ENCODE measurements around the gene STOML2.

STOML2 gene

DNA sequence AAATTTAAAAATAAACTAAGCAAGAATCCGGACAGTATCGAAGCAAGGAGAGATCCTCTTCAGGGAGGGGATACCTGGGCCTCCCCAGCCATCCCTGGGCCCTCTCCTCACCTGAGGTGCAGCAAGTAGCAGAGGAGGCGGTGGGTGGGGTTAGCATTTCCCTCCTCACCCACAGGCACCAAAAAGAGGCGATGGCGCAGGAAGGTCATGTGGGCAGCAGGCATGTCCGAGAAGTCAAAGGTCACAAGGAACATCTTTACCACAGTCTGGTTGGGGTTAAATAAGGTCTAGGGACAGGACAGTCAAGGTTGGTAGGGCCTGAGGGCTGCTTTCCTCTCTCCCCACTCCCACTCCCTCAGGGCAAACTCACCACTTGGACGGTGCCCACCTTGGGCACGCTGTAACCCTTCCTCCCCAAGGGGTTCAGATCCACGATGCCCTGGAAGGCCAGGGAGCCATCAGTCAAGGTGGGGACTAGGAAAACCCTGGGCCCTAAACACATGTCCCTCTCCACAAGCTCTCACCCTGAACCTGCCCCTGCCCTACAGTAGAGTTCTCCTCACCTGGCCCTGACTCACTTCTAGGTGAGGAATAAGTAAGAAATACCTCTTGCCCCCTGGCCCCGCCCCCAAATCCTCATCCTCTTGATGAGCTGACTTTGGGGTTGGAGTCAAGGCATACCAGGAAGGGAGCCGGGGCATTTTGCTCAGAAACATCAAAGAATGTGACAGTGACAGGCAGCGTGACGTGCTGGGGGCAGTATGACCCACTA lies 2.8 kb upstream of the STOML2 start:
- H3K4me1 ChIP-seq (ENCODE audit: low read length): peaks cover 14% of the 10 kb centered on the region
- H3K9me2 ChIP-seq (replicated peaks; ENCODE audit: insufficient read depth, low read length): no peaks in the 10 kb centered on the region
- no peaks in the 10 kb centered on the region for H4K20me1 ChIP-seq (ENCODE audit: insufficient read depth, low read length)
- no peak overlapping the region for H3K9ac ChIP-seq (ENCODE audit: low read length)
- H3K79me2 ChIP-seq (ENCODE audit: low read length): peaks cover 25% of the 10 kb centered on the region
- peaks cover 10% of the 10 kb centered on the region; the same call in 1 of the 2 replicates for H3F3A ChIP-seq (ENCODE audit: insufficient read depth, low read length)
- TF ChIP-seq EZH2phosphoT487 (IDR thresholded peaks at IDR 0.05; ENCODE audit: low read length): no peak
- no peak for TF ChIP-seq EZH2 (optimal IDR thresholded peaks at IDR 0.05; ENCODE audit: low read depth, low read length)
- TF ChIP-seq CTCF (IDR thresholded peaks at IDR 0.05; ENCODE audit: low read length): no peak
- H2AFZ ChIP-seq (ENCODE audit: low read length): no peak overlapping the region
- no peak for DNase-seq
- H3K4me2 ChIP-seq (ENCODE audit: low read depth, low read length): no peak overlapping the region
- H3K4me3 ChIP-seq (ENCODE audit: low read length): no peak overlapping the region
- no peaks in the 10 kb centered on the region for H3K27me3 ChIP-seq (replicated peaks; ENCODE audit: insufficient read depth, low read length)
- 0 out of 2 replicates have a peak, but pooled peaks cover 4% of the 10 kb centered on the region for H3K36me3 ChIP-seq (replicated peaks; ENCODE audit: insufficient read depth, low read length)
- H3K9me3 ChIP-seq (replicated peaks; ENCODE audit: insufficient read depth, low read length): no peaks in the 10 kb centered on the region
- H3K27ac ChIP-seq (ENCODE audit: low read length): no peak overlapping the region

DNA sequence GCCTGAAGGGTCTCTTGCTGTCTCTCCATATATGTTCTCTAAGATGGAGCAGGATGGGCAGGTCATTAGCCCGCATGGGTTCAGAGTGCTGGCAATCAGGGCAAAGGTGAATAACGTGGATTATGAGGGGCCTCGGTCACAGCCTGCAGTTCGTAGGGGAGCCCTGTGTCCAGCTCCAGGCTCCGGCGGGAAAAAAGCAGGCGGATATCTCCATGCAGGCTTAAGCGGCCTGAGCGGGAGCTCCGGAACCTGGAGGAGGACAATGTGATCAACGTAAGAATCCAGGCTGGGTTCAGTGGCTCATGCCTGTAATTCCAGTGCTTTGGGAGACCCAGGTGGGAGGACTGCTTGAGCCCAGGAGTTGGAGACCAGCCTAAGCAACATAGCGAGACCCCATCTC lies 2.2 kb upstream of the STOML2 start:
- Histone ChIP-seq H3K27ac (ENCODE audit: low read length) (no peak overlapping the region), H3F3A (ENCODE audit: insufficient read depth, low read length) (peaks cover 10% of the 10 kb centered on the region; the same call in 1 of the 2 replicates), H3K79me2 (ENCODE audit: low read length) (peaks cover 23% of the 10 kb centered on the region), H3K4me3 (ENCODE audit: low read length) (no peak overlapping the region), H3K27me3 (replicated peaks; ENCODE audit: insufficient read depth, low read length) (no peaks in the 10 kb centered on the region), H4K20me1 (ENCODE audit: insufficient read depth, low read length) (no peaks in the 10 kb centered on the region), H3K36me3 (replicated peaks; ENCODE audit: insufficient read depth, low read length) (0 out of 2 replicates have a peak, but pooled peaks cover 4% of the 10 kb centered on the region), H3K9me2 (replicated peaks; ENCODE audit: insufficient read depth, low read length) (no peaks in the 10 kb centered on the region), H3K9ac (ENCODE audit: low read length) (no peak overlapping the region), H3K4me2 (ENCODE audit: low read depth, low read length) (no peak overlapping the region), H3K4me1 (ENCODE audit: low read length) (peaks cover 11% of the 10 kb centered on the region), H2AFZ (ENCODE audit: low read length) (no peak overlapping the region), H3K9me3 (replicated peaks; ENCODE audit: insufficient read depth, low read length) (no peaks in the 10 kb centered on the region)
- TF ChIP-seq EZH2 (optimal IDR thresholded peaks at IDR 0.05; ENCODE audit: low read depth, low read length) (no peak), CTCF (IDR thresholded peaks at IDR 0.05; ENCODE audit: low read length) (no peak), EZH2phosphoT487 (IDR thresholded peaks at IDR 0.05; ENCODE audit: low read length) (no peak)
- no peak for DNase-seq

DNA sequence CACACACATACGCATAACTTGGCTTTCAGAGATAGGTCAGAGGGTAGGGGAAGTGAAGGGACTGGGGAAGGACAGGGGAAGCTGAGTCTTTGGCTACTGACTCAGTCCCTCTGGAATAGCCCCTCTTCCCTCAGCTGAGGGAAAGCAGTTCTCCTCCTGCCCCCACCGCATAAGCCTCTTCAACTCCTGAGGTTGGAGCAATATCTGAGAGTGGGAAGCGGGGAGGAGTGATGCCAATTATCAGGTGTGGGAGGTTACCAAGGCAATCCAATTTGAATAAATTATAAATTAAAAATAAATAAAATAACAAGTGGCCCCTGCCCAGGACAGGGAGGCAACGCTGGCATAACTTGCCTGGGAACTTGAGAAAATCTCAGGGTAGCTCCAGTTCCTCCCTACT lies 1.7 kb upstream of the STOML2 start:
- no peaks in the 10 kb centered on the region for H3K9me2 ChIP-seq (replicated peaks; ENCODE audit: insufficient read depth, low read length)
- H3K79me2 ChIP-seq (ENCODE audit: low read length): peaks cover 23% of the 10 kb centered on the region
- no peaks in the 10 kb centered on the region for H3K9me3 ChIP-seq (replicated peaks; ENCODE audit: insufficient read depth, low read length)
- H3K36me3 ChIP-seq (replicated peaks; ENCODE audit: insufficient read depth, low read length): 0 out of 2 replicates have a peak, but pooled peaks cover 4% of the 10 kb centered on the region
- H3K4me1 ChIP-seq (ENCODE audit: low read length): peaks cover 11% of the 10 kb centered on the region
- peak overlapping the region; percentile 83; the same call in 1 of the 2 replicates for H3K27ac ChIP-seq (ENCODE audit: low read length)
- H3F3A ChIP-seq (ENCODE audit: insufficient read depth, low read length): peaks cover 10% of the 10 kb centered on the region; the same call in 1 of the 2 replicates
- no peak for DNase-seq
- no peak for TF ChIP-seq EZH2 (optimal IDR thresholded peaks at IDR 0.05; ENCODE audit: low read depth, low read length)
- TF ChIP-seq CTCF (IDR thresholded peaks at IDR 0.05; ENCODE audit: low read length): no peak
- TF ChIP-seq EZH2phosphoT487 (IDR thresholded peaks at IDR 0.05; ENCODE audit: low read length): no peak
- no peak overlapping the region for H3K9ac ChIP-seq (ENCODE audit: low read length)
- no peak overlapping the region for H3K4me2 ChIP-seq (ENCODE audit: low read depth, low read length)
- H4K20me1 ChIP-seq (ENCODE audit: insufficient read depth, low read length): no peaks in the 10 kb centered on the region
- no peak overlapping the region for H3K4me3 ChIP-seq (ENCODE audit: low read length)
- H3K27me3 ChIP-seq (replicated peaks; ENCODE audit: insufficient read depth, low read length): no peaks in the 10 kb centered on the region
- no peak overlapping the region for H2AFZ ChIP-seq (ENCODE audit: low read length)
